HEK293T (cell line): ENCODE results near the gene SUN5.

Experiments used
- BHLHE40 ChIP-seq: fragments of 450-650 bp; IDR thresholded peaks from 2 replicates; pipeline ENCODE4 v1.6.1; 2016; ENCODE audit warnings: mild to moderate bottlenecking, moderate library complexity, borderline replicate concordance
- ELF4 ChIP-seq: fragments of 450-650 bp; IDR thresholded peaks from 2 replicates; pipeline ENCODE4 v1.6.1; 2017; ENCODE audit warnings: antibody characterized with exemption
- SP1 ChIP-seq: fragments of 450-650 bp; IDR thresholded peaks from 2 replicates; pipeline ENCODE4 v1.6.1; 2017

GRCh38 chr20:32960222-32960518, 44.1 kb downstream of the SUN5 start:
- TF ChIP-seq BHLHE40 = no peak
- no peak for TF ChIP-seq ELF4
- TF ChIP-seq SP1 = no peak
